OCI-LY3 (cell line): ENCODE data around the gene PLAC8L1.
A peak's percentile ranks its signal among the peaks of the same experiment; 100 is the strongest.

Experiments used
- CTCF ChIP-seq: fragments of 200-600, 300-600 bp; sonication (generic); IDR thresholded peaks from 2 replicates; pipeline ENCODE4 v1.5.1; 2014; ENCODE audit warnings: antibody characterized with exemption, low read length, low read depth
- EZH2phosphoT487 ChIP-seq: fragments of 200-600 bp; shearing (Covaris generic); IDR thresholded peaks from 2 replicates; pipeline ENCODE4 v1.6.1; 2018; ENCODE audit warnings: antibody characterized with exemption, mixed run types, low read depth

DNA sequence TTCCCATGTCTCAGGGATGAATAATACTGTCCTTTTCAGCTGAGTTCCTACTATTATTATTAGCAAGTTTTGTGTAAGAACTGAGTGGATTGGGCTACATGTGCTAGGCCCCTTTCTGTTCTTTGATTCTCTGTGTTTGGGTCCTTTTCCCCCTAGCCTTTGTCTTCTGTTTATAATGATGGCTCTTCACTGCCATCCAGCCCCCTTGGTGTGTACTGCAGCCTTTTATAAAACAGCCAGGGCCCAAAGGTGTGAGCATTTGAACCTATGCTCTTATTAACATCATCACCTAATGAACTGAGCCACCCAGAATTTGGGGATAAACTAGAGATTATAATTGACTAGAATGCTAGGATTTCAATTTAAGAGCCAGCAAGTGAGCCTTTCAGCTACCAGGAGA is 52.6 kb downstream of the PLAC8L1 start:
- TF ChIP-seq CTCF (peak; percentile 41), EZH2phosphoT487 (no peak)
